Vagina (tissue), 2 donors: ENCODE results near the gene THADA. TPM values are rescaled to one million over a fixed set of nuclear protein-coding genes. Genes with fewer than 3 reads are reported as not detected.
A peak's percentile ranks its signal among the peaks of the same experiment; 100 is the strongest.

Experiments
- DNase-seq, 2 donors: peaks; one replicate each; pipeline ENCODE4 v3.0.0-alpha.2; 2017; ENCODE audit errors: extremely low spot score in 2 of 2
- H3K27ac ChIP-seq: fragments of 200-600 bp; sonication (generic); one replicate; pipeline ENCODE4 v1.5.1; 2019
- H3K27me3 ChIP-seq: fragments of 200-600 bp; sonication (generic); one replicate; pipeline ENCODE4 v1.5.1; 2019
- H3K36me3 ChIP-seq, 2 donors: fragments of 200-600 bp; sonication (generic); one replicate each; pipeline ENCODE4 v1.5.1; 2017 to 2019
- H3K4me1 ChIP-seq: fragments of 200-600 bp; sonication (generic); one replicate; pipeline ENCODE4 v1.5.1; 2019
- H3K4me3 ChIP-seq, 2 donors: fragments of 200-600 bp; sonication (generic); 1 replicate in 1 of 2; 2 replicates in 1 of 2; pipeline ENCODE4 v1.5.1; 2016 to 2019
- H3K9me3 ChIP-seq: fragments of 200-600 bp; sonication (generic); one replicate; pipeline ENCODE4 v1.5.1; 2019
- POLR2A ChIP-seq, 2 donors: fragments of 450-650 bp; IDR thresholded peaks; one replicate each; pipeline ENCODE4 v1.6.1; 2017; ENCODE audit warnings: antibody characterized with exemption in 2 of 2, mild to moderate bottlenecking in 2 of 2, moderate library complexity in 2 of 2
- POLR2AphosphoS5 ChIP-seq, 2 donors: sonication (generic); formaldehyde crosslinking; IDR thresholded peaks; one replicate each; pipeline ENCODE4 v1.9.0; 2017; ENCODE audit warnings: antibody characterized with exemption in 2 of 2, mild to moderate bottlenecking in 2 of 2, low read depth in 1 of 2; ENCODE audit not compliant: insufficient read depth in 1 of 2
- intact Hi-C: fragments of 100-400 bp; cut with DNase I; formaldehyde crosslinking; loops from one replicate; pipeline ENCODE4 v1.15.1; 2023
- total RNA-seq: library from RNA; depleted of rRNA; stranded (reverse); fragments of >200 nt; gene quantifications from one replicate; pipeline ENCODE4 v1.2.3, GENCODE V29; 2016
- TF ChIP-seq, protein P1 (sequence below), 3 experiments: fragments of 450-650 bp in 2 of 3; fragments of 200-600 bp in 1 of 3; sonication (generic) in 1 of 3; IDR thresholded peaks; one replicate each; pipeline ENCODE4 v1.5.1; 2017 to 2019; ENCODE audit warnings: antibody characterized with exemption in 3 of 3, mild to moderate bottlenecking in 2 of 3, moderate library complexity in 2 of 3

THADA gene
- total RNA-seq, 1 donor from 2014 or later, result 32.2 TPM

DNA sequence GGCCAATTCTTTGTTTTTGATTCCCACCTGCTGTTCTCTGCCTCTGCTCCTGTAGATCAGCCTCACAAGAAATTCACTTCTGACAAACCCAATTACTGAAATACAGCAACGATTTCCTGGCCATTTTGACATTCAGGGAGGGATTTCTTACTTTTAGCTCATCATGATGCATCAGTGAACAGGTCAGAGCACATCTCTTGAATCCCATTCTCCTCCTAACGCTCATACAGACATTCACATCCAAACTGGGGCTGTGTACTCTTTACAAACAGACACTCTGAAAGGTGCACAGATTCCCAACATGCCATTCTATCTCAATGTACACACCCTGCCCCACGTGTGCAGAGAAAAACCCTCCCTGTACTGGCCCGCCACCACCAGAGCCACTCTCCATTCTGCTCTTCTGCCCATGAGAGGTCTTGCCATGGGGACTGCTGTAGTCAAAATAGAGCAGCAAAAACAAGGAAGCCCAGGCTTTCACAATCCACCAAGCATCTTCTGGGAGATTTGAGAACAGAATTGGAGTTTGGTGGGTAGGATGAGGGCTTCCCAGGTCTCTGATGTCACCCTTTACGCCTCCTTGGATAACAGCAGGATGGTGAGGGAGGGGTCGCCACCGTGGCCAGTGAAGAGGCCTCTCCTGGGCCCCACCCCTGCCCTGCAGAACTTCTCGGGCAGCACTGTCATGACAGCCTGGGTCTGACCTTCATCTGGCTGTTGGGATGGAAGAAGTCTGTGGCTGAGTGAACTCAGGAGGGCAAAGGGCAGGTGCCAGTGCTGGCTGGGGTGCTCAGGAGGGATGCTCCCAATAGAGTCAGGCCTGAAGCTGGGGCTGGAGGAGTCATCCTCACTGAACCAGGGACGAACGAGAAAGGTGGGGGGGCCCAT lies 327.5 kb downstream of the THADA start:
- TF ChIP-seq POLR2A (IDR thresholded peaks at IDR 0.05) (no peak), POLR2AphosphoS5 (IDR thresholded peaks at IDR 0.05; ENCODE audit: insufficient read depth in 1 of 2, low read depth in 1 of 2) (no peak)
- TF ChIP-seq, protein P1, sequence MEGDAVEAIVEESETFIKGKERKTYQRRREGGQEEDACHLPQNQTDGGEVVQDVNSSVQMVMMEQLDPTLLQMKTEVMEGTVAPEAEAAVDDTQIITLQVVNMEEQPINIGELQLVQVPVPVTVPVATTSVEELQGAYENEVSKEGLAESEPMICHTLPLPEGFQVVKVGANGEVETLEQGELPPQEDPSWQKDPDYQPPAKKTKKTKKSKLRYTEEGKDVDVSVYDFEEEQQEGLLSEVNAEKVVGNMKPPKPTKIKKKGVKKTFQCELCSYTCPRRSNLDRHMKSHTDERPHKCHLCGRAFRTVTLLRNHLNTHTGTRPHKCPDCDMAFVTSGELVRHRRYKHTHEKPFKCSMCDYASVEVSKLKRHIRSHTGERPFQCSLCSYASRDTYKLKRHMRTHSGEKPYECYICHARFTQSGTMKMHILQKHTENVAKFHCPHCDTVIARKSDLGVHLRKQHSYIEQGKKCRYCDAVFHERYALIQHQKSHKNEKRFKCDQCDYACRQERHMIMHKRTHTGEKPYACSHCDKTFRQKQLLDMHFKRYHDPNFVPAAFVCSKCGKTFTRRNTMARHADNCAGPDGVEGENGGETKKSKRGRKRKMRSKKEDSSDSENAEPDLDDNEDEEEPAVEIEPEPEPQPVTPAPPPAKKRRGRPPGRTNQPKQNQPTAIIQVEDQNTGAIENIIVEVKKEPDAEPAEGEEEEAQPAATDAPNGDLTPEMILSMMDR (IDR thresholded peaks at IDR 0.05), result no peak
- no peaks in the 10 kb centered on the region for H3K9me3 ChIP-seq
- peak overlapping the region; percentile 88 for H3K27ac ChIP-seq
- H3K4me1 ChIP-seq, result peaks cover 41% of the 10 kb centered on the region
- no peaks in the 10 kb centered on the region for H3K27me3 ChIP-seq
- DNase-seq, result no peak
- no peak overlapping the region for H3K4me3 ChIP-seq
- intact Hi-C loops, result no loop called here
- no peaks in the 10 kb centered on the region for H3K36me3 ChIP-seq

DNA sequence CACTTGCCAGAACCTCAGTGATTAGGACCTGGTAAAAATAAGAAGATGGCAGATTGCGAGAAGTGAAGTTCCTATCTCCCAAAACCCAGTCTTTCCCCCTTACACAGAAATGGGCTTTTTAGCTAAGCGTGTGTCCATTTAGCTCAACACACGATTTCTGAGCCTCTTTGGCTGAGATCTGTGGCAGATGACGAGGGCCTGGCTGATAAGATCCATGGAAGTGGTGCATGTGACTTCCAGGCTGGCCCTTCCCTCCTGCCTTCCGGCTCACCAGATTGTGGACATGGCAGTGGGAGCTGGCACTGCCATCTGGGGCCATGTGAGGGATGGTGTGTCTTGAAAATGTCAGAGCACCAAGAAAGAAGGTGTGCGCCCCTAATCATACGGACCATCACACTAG lies 328.5 kb downstream of the THADA start:
- TF ChIP-seq, protein P1 (IDR thresholded peaks at IDR 0.05), result no peak
- no peak for TF ChIP-seq POLR2AphosphoS5 (IDR thresholded peaks at IDR 0.05; ENCODE audit: insufficient read depth in 1 of 2, low read depth in 1 of 2)
- no peak for TF ChIP-seq POLR2A (IDR thresholded peaks at IDR 0.05)
- intact Hi-C loops, result no loop called here
- no peak for DNase-seq
- Histone ChIP-seq H3K4me3 (no peak overlapping the region), H3K4me1 (peaks cover 41% of the 10 kb centered on the region), H3K9me3 (no peaks in the 10 kb centered on the region), H3K36me3 (no peaks in the 10 kb centered on the region), H3K27ac (peak overlapping the region; percentile 88), H3K27me3 (no peaks in the 10 kb centered on the region)

DNA sequence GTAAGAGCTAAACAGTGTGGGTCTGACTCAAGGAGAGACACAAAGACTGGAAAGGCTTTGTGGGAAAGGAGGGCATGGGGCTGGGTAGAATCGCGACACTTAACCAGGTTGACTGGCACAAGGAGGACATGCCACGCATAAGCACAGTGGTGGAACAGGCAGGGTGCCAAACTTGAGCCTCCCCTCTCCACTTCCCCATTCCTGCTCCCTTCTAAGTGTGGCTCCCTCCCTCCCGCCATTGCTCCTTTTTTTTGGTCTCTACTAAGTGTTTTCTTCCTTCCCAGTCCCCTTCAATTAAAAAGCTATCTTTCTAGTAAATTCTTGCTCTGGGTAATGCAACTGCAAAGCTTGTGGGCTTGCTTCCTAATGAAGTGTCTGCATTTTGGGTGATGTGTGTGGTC lies 329.1 kb downstream of the THADA start:
- TF ChIP-seq, protein P1 (IDR thresholded peaks at IDR 0.05), result no peak
- TF ChIP-seq POLR2A (IDR thresholded peaks at IDR 0.05) (no peak), POLR2AphosphoS5 (IDR thresholded peaks at IDR 0.05; ENCODE audit: insufficient read depth in 1 of 2, low read depth in 1 of 2) (no peak)
- H3K4me1 ChIP-seq, result peaks cover 41% of the 10 kb centered on the region
- H3K36me3 ChIP-seq, result no peaks in the 10 kb centered on the region
- no peak overlapping the region for H3K4me3 ChIP-seq
- DNase-seq, result no peak
- no peaks in the 10 kb centered on the region for H3K9me3 ChIP-seq
- intact Hi-C loops, result no loop called here
- H3K27me3 ChIP-seq, result no peaks in the 10 kb centered on the region
- H3K27ac ChIP-seq, result peak overlapping the region; percentile 88

DNA sequence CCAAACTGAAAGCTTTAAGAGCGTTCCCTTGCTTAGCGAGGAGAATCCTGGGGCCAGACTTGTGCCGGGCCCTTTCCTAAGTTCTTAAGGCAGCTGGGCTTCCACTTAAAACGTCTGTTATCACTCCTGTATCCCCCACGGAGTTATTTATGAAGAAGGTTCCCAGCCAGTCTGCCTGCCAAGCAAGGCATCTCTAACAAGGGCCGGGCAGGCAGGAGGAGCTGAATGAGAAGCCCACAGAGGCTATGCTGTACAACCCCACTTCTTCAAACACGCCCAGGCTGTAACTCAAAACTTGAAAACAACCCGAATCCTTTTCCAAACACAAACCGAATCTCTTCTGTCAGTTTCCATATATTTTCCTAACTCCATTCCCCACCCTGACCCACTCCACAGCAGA lies 330.4 kb downstream of the THADA start:
- peaks cover 34% of the 10 kb centered on the region for H3K4me1 ChIP-seq
- peak overlapping the region; percentile 88 for H3K27ac ChIP-seq
- no peak for DNase-seq
- H3K27me3 ChIP-seq, result no peaks in the 10 kb centered on the region
- TF ChIP-seq POLR2AphosphoS5 (IDR thresholded peaks at IDR 0.05; ENCODE audit: insufficient read depth in 1 of 2, low read depth in 1 of 2), result no peak
- TF ChIP-seq, protein P1 (IDR thresholded peaks at IDR 0.05), result no peak
- TF ChIP-seq POLR2A (IDR thresholded peaks at IDR 0.05), result no peak
- intact Hi-C loops, result no loop called here
- H3K36me3 ChIP-seq, result no peaks in the 10 kb centered on the region
- H3K9me3 ChIP-seq, result no peaks in the 10 kb centered on the region
- H3K4me3 ChIP-seq, result no peak overlapping the region

DNA sequence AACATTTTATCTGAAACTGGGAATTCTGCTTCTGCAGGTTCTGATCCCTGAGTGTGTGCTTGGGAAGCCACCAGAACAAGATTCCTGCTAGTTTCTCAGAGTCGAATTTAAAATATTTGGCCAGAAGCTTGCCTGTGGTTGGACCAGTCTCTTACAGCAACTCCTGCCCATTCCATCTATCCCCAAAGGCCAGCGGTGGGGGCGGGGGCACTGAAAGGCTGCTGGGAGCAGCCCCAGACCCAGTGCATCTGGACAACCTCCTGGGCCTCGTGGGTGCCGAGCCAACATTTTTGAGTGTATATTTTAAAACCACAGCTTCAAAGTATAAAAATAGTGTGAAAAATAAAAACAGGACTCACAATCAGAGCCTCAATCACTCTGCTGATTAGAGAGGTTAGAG lies 330.8 kb downstream of the THADA start:
- no peak overlapping the region for H3K4me3 ChIP-seq
- intact Hi-C loops, result no loop called here

More for the DNA sequence above, 330.8 kb downstream of the THADA start:
- no peak for DNase-seq
- H3K9me3 ChIP-seq, result no peaks in the 10 kb centered on the region
- no peaks in the 10 kb centered on the region for H3K27me3 ChIP-seq
- TF ChIP-seq POLR2A (IDR thresholded peaks at IDR 0.05) (no peak), POLR2AphosphoS5 (IDR thresholded peaks at IDR 0.05; ENCODE audit: insufficient read depth in 1 of 2, low read depth in 1 of 2) (no peak)
- TF ChIP-seq, protein P1 (IDR thresholded peaks at IDR 0.05), result no peak
- peaks cover 30% of the 10 kb centered on the region for H3K4me1 ChIP-seq
- H3K27ac ChIP-seq, result peak overlapping the region; percentile 88
- no peaks in the 10 kb centered on the region for H3K36me3 ChIP-seq
